GM19468 (cell line): ENCODE data around the gene PPP2R5B.

Experiments used
- ATAC-seq: cut with Tn5 transposase; IDR thresholded peaks from one replicate; pipeline ENCODE4 v1.9.1; 2021; ENCODE audit warnings: mild to moderate bottlenecking, moderate library complexity, moderate number of reproducible peaks; ENCODE audit not compliant: unreplicated experiment; ENCODE audit errors: extremely low read depth

Gene PPP2R5B

GRCh38 chr11:64925536-64926436 lies 1.3 kb downstream of the PPP2R5B start:
- ATAC-seq = no peak

DNA sequence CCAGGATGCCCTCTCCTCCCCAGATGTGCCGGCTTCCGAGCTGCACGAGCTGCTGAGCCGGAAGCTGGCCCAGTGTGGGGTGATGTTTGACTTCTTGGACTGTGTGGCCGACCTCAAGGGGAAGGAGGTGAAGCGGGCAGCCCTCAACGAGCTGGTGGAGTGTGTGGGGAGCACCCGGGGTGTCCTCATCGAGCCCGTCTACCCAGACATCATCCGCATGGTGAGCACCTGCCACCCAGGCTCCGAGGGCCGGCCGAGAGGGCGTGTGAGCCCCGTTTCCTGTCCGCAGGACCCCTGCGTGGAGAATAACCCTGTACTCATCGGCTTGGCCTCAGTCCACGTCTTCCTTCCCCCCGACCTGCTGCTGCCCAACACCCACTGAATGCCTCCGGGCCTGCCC lies 2.2 kb downstream of the PPP2R5B start:
- no peak for ATAC-seq

DNA sequence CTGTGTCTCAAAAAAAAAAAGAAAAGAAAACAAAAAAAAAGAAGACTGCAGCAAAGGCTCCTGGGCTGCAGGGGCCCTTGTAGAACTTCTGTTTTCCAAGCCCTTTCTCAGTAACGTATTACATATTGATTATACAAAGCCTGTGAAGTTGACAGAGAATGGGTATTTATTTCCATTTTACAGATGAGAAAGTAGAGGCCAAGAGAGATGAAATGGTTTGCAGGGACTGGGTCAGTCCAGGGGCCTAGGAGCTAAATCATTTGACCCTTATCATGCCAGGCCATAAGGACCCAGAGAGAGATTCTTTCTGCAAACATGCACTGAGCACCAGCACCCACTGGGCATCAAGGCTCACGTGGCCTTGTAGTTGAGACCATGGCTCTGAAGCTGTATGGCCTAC lies 4.5 kb downstream of the PPP2R5B start:
- no peak for ATAC-seq

- no peak for ATAC-seq
Measured at GRCh38 chr11:64929625-64930024, 5.1 kb downstream of the PPP2R5B start.

DNA sequence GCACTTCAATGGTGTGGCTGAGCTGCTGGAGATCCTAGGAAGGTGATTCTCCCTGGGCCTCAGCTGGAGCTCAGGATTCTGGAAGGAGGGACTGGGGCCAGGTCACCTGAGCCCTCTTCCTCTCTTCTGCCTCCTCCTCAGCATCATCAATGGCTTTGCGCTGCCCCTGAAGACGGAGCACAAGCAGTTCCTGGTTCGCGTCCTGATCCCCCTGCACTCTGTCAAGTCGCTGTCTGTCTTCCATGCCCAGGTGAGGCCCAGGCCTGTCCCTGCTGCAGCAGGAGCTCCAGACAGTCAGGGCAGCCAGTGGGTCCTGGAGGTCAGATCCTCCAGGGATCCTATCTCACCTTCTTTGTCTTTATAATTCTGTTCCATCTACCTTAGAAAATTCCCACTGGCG lies 5.9 kb downstream of the PPP2R5B start:
- no peak for ATAC-seq

DNA sequence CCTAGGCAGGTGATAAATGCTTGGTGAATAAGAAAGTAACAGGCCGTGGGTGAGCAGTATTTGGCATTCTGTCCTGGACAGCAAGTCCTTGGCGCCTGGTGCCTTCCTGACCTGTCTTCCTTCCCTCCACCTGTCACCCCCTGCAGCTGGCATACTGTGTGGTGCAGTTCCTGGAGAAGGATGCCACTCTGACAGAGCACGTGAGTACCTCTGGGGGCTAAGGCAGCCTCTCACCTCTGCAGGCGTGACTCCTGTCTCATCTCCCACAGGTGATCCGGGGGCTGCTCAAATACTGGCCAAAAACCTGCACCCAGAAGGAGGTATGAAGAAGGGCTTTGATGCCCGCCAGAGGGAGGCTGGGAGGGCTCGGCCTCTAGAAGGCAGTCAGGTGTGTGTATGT lies 6.8 kb downstream of the PPP2R5B start:
- no peak for ATAC-seq

- ATAC-seq = no peak
Measured at GRCh38 chr11:64932324-64932723, 7.8 kb downstream of the PPP2R5B start.

GRCh38 chr11:64933213-64933934 lies 8.9 kb downstream of the PPP2R5B start:
- ATAC-seq = no peak

GRCh38 chr11:64933935-64934681 lies 9.6 kb downstream of the PPP2R5B start:
- ATAC-seq = no peak

DNA sequence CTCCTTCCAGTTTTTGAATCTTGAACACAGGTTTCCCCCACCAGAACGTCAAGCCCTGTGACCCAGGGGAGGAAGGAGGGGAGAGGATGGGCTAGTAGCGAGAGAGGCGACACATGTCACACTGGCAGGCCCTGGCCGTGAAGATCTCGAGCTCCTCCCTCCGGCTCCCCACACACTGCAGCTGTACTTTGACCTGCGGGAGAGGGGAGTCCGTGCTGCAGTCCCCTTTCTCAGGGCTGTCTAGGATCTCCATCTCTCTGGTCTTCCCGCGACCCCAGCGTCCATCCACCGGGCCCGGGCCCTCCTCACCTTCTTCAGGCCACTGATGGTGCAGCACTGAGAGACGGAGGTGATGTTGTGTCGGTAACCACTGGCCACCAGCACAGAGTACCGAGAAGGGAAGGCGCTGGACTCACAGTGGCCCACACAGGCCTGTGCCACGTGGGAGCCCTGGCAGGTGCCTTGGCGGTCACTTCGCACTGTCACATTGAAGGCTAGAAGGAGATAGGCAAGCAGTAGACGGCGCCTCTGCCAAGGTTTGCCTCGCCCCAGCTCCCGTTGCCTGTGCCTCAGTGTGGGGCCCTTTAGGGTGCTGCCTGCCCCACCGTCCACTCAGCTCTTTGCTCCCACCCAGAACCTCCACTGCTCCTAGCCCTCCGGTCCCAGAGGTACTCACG lies 10.3 kb downstream of the PPP2R5B start:
- no peak for ATAC-seq

- no peak for ATAC-seq
Measured at GRCh38 chr11:64935359-64936081, 11.0 kb downstream of the PPP2R5B start, which contains the start of gene GPHA2. Gene GPHA2 (minus strand): TSS chr11:64935893. CDS start chr11:64935460, 433 bp downstream.

- no peak for ATAC-seq
Measured at GRCh38 chr11:64936539-64936938, 12.1 kb downstream of the PPP2R5B start.

- ATAC-seq = no peak
Measured at GRCh38 chr11:64947208-64947814, 22.8 kb downstream of the PPP2R5B start.

- ATAC-seq = no peak
Measured at GRCh38 chr11:64951529-64951928, 27.0 kb downstream of the PPP2R5B start.

DNA sequence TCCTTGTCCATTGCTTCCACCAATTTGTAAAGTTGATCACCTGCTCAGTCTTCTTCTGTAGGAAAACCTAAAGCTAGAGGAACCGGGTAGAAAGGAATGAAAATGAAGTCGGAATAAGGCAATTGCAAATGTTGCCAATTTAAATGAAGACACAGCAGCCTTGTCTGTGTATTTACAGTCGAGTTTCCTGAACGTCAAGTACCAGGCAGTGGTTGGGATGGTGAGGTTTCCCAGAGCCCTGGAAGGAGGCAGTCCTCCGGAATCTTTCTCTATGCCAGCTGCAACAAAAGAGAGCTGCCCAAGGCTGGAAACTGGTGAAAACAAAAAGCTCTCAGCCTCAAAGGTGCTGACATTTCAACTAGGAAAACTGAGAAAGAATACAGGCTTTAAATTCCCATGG lies 29.7 kb downstream of the PPP2R5B start:
- no peak for ATAC-seq

DNA sequence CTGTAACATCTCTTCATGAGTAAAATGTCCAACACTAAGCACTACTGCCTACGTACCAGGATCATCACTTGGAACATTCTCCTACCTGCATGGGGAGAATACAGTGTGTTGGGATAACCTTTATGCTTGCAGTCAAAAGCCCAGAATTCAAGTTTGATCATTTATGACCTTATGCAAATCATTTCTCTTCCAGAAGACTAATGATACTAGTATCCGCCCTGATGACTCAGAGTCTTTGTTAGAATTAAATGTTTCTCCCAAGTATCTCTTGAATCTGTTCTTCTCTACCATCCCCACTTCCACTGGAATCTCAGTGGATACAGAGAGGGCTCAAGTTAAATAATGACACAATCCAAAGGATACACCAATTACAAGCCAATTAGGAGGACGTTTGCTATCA lies 35.0 kb downstream of the PPP2R5B start:
- ATAC-seq = no peak

GRCh38 chr11:64960719-64961118 lies 36.2 kb downstream of the PPP2R5B start:
- no peak for ATAC-seq

DNA sequence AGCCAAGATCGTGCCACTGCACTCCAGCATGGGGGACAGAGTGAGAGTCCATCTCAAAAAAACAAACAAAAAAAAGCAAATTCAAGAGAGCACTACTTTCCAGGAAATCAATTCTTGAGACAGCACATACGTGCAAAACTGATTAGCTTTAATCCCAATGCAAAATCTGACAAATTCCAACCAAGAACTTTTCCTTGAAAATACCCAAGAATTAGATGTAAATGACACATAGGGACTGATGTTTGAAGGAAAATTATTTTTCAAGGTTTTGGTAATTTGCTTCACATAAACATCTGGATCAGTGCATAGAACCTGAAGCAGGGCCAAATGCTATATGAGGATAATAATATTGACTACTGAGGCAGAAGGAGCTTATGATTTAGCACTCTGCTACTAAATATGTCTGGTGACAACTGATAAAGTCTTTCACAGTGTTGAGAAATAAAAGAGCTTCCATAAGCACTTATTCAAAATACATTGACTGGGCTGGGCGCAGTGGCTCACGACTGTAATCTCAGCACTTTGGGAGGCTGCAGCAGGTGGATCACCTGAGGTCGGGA lies 38.7 kb downstream of the PPP2R5B start:
- ATAC-seq = no peak

DNA sequence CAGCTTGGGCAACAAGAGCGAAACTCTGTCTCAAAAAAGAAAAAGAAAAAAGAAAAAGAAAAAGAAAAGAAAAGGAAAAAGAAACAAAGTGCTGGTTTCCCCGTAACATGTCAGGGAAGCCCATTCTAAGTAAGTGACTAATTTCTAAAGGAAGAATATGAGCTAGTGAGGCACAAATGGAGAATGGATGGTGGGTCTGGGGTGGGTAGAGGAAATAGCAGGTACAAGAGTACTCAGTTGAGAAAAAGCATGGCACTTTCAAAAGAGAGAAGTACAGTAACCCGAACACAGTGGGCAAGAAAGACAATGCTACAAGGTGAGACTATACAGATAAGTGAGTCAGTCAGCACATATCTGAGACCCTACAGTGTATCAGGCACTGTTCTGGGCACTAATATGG lies 42.9 kb downstream of the PPP2R5B start:
- ATAC-seq = no peak
